Uterus (tissue), 2 donors: ENCODE data around the gene ZNF610.

Experiments
- POLR2A ChIP-seq, 2 donors: fragments of 450-650 bp; IDR thresholded peaks; one replicate each; pipeline ENCODE4 v1.6.1; 2016; ENCODE audit warnings: antibody characterized with exemption in 2 of 2, mild to moderate bottlenecking in 1 of 2, moderate library complexity in 1 of 2
- TF ChIP-seq, protein P1 (sequence below), 4 experiments: fragments of 200-600 bp in 2 of 4; fragments of 450-650 bp in 2 of 4; sonication (generic) in 2 of 4; IDR thresholded peaks; one replicate each; pipeline ENCODE4 v1.5.1; 2016 to 2019; ENCODE audit warnings: antibody characterized with exemption in 4 of 4, mild to moderate bottlenecking in 2 of 4, moderate library complexity in 1 of 4

DNA sequence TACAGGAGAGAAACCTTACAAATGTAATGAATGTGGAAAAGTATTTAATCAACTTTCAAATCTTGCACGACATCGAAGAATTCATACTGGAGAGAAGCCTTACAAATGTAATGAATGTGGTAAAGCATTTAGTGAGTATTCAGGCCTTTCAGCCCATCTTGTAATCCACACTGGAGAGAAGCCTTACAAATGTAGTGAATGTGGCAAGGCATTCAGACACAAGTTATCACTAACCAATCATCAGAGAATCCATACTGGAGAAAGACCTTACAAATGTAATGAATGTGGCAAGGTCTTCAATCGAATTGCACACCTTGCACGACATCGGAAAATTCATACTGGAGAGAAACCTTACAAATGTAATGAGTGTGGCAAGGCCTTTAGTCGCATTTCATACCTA lies 13.6 kb upstream of the ZNF610 start:
- TF ChIP-seq, protein P1, sequence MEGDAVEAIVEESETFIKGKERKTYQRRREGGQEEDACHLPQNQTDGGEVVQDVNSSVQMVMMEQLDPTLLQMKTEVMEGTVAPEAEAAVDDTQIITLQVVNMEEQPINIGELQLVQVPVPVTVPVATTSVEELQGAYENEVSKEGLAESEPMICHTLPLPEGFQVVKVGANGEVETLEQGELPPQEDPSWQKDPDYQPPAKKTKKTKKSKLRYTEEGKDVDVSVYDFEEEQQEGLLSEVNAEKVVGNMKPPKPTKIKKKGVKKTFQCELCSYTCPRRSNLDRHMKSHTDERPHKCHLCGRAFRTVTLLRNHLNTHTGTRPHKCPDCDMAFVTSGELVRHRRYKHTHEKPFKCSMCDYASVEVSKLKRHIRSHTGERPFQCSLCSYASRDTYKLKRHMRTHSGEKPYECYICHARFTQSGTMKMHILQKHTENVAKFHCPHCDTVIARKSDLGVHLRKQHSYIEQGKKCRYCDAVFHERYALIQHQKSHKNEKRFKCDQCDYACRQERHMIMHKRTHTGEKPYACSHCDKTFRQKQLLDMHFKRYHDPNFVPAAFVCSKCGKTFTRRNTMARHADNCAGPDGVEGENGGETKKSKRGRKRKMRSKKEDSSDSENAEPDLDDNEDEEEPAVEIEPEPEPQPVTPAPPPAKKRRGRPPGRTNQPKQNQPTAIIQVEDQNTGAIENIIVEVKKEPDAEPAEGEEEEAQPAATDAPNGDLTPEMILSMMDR (IDR thresholded peaks at IDR 0.05), result no peak
- no peak for TF ChIP-seq POLR2A (IDR thresholded peaks at IDR 0.05)
